Measurements from ENCODE around the gene DHODH. TPM values are rescaled to one million over a fixed set of nuclear protein-coding genes. Genes with fewer than 3 reads are reported as not detected.

The DHODH gene
- total and polyA plus RNA-seq, 2 of the 8 experiments (the other 6 are each of a cell fraction or from before 2014, with no cell fraction given): 9.1 to 19.4 TPM

GRCh38 chr16:72014675-72015074, 6.1 kb downstream of the DHODH start (continued):
- TF ChIP-seq JUN (IDR thresholded peaks at IDR 0.05; ENCODE audit: low read depth, low read length) (no peak), CHD1 (IDR thresholded peaks at IDR 0.05; ENCODE audit: low read depth, low read length) (no peak), FOSL1 (IDR thresholded peaks at IDR 0.05; ENCODE audit: insufficient read depth, low read depth, low read length) (no peak), SUZ12 (IDR thresholded peaks at IDR 0.05; ENCODE audit: low read length) (no peak), RXRA (IDR thresholded peaks at IDR 0.05; ENCODE audit: insufficient read depth, low read depth, low read length) (no peak), EZH2 (IDR thresholded peaks at IDR 0.05; ENCODE audit: low read depth, low read length, severe bottlenecking) (no peak), TCF12 (IDR thresholded peaks at IDR 0.05; ENCODE audit: low read depth, low read length) (no peak)
